GM18505 (cell line): ENCODE results near the gene CAMK1D.

Experiments
- ATAC-seq: cut with Tn5 transposase; IDR thresholded peaks from one replicate; pipeline ENCODE4 v1.9.1; 2021; ENCODE audit not compliant: unreplicated experiment
- POLR2A ChIP-seq: IDR thresholded peaks from 4 replicates; pipeline ENCODE4 v1.6.1; 2011; ENCODE audit warnings: borderline replicate concordance; ENCODE audit not compliant: insufficient read depth, insufficient read length; ENCODE audit errors: extremely low read depth

Gene CAMK1D

DNA sequence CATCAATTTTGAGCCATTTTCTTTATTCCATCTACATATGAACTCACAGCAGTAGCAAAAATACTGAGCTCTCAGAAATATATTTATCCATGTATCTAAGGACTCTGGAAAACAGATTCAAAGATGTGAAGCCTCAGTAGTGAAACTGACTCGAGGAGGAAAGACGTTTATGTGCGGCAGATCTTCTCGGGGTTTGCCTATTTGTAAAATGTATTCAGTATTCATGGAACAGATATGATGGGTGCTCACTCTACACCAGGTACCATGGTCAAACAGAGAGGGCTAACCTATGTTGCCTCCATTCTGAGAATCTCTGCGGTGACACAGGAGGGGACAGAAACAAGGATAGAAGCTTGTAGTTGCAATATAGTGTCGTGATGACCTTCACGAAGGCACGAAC, 93.7 kb downstream of the CAMK1D start:
- no peak for TF ChIP-seq POLR2A
- no peak for ATAC-seq

DNA sequence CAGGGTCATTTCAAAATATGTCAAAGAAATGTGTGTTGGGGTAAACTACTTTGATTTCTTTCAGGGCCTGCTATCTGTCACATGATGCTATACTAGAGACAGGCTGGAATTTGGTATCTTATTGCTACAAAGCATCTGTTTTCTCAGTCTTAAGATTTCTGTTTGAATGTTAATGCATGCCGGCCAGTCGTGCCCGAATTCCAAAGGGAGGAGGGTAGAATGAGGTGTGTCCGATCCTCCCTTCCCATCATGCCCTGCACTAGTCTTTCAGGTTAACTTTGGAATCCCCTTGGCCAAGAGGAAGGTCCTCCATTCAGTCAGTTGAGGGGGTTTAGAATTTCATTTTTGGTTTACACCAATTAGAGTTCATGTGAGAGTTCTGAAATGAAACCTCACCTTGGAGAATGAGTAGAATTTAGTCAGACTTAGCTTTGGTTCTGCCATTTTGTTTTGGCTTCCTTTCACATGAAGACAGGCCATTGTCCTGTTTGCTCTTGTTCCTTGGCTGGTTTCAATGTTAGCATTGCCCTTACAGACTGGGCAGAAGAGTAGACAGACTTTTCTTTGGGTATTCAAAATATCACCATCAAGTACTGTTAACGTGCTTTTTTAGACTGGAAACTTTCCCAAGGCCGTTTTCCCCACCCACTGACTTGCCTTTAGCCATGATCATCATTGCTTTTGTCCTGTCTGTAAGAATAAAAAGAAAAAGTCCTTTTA, 95.8 kb downstream of the CAMK1D start:
- no peak for TF ChIP-seq POLR2A
- ATAC-seq: no peak

DNA sequence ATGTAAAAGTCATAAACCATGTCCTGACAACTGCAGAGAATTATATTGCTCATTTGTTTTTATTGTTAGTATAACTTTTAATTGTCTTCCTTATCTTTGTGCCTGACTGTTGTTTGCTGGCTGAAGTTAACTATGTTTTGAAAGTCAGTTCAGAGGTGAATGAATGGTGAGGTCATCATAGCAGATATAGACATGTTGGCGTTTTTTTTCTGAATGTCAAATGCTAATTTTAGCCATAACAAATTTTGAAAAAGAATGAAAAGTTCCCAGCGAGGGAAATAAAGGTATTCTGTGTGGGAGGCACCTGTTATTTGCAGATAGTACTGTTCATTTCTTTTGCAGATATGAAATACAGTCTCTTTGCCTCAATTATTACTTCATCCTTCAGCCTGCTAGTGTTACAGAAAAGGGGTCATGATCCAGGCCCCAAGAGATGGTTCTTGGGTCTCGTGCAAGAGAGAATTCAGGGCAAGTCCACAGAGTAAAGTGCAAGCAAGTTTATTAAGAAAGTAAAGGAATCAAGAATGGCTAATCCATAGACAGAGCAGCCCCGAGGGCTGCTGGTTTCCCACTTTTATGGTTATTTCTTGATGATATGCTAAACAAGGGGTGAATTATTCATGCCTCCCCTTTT, 96.5 kb downstream of the CAMK1D start:
- ATAC-seq: no peak
- no peak for TF ChIP-seq POLR2A

DNA sequence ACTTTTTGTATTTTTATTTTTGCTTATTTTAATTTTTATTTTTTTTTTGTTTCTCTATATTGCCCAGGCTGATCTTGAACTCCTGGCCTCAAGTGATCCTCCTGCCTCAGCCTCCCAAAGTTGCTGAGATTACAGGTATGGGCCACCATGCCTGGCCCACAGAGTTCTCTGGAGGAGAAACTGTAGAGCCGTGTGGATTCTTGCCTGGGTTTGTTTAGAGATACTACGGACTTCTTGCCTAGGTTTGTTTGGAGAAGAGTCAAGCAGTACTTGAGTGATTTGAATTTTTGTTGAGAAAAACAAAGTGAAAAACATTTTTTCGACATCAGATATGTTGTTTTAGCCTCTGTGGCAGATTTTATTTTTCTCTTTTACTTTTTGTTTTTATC, 99.0 kb downstream of the CAMK1D start:
- TF ChIP-seq POLR2A: no peak
- ATAC-seq: no peak

DNA sequence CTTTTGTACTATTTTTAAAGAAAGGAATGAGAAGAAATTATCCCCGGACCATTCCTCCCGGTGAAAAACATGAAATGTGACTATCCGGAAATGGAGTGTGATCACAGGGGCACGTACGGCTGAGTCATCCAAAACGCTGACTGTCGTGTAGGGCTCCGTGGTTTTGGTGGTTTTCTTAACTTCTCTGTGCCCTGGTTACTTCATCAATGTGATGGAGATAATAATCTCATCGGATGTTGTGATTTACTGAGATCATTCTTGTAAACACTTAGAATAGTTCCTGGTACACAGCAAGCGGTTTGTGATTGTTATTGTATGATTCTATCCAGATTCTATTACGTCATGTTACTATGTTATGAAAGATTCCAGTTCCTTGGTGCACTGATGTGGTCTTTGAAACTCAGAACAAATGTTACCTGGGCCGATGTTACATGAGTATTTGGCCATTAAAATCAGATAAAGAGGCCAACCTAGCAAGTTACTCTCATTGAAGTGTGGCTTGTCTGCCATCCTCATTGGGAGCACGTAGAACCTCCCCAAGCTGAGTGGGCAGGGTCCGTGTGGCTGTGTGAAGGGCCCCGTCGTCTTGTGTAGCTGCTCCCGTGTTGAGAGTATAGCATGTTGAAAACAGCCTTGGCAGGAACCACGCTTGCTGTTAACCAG, 99.5 kb downstream of the CAMK1D start:
- peak; percentile 89 for ATAC-seq
- peak; percentile 50 for TF ChIP-seq POLR2A

DNA sequence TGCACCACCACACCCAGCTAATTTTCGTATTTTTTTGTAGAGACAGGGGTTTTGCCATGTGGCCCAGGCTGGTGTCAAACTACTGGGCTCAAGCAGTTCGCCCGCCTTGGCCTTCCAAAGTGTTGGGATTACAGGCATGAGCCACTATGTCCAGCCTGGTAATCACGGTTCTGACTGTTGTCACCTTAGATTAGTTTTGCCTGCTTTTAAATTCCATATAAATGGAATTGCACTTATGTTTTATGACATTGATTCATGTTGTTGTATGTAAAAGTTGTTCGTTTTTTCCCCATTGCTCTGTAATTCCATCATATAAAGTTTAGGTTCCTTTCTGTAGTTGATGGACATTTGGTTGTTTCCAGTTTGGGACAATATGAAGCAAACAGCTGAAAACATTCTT, 106.0 kb downstream of the CAMK1D start:
- no peak for ATAC-seq
- no peak for TF ChIP-seq POLR2A

DNA sequence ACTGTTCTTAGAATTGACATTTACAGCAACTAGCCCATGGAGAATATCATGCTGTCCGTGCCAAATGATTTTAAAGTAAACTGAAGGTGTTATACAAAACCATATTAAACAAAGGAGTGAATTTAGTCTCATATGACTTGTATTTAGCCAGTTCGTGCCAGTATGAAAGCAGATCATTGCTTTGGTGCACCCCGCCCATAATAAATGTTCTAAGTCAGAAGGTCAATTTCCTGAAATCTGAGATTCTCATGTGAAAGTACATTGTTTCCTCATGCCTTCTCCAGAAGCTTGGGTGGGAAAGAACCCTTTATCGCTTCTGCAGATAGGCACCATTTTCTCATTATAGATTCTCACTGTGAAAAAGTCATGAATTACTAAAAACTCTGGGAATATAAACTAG, 106.4 kb downstream of the CAMK1D start:
- TF ChIP-seq POLR2A: no peak
- ATAC-seq: no peak

DNA sequence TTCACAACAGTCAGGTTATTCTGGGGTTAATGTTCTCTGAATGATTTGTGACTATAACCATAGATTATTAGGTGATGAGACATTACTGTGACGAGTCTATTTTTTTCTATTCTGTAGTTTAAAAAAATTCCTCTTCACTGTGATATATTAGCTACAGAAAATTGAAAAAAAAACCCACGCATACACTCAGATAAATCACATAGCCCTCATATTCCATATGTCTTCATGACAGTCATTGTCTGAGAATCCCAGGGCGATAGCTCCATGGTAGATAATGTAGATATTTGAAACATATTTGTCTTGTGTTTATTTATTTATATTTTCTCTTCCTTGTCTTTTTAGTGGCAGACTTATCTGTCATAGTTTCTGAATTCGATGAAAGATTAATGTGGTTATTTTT, 110.0 kb downstream of the CAMK1D start:
- no peak for TF ChIP-seq POLR2A
- ATAC-seq: no peak

DNA sequence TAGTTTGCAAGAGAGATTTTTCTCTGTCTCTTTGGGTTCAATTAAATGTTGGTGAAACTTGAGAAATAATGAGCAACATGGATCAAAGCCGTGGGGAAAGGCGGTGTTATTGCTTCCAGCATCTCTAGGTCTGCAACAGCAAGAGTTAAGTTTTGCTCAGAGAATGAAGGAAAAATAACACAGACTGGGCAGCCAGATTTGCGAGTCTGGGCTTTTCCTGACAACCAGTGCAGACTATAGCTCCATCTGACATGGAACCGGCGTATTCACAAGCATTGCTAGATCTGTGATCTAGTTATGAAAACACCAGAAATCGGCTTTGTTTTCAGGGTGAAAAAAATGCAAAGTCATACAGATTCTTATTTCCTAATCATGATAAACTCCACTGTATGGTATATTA, 110.4 kb downstream of the CAMK1D start:
- ATAC-seq: no peak
- TF ChIP-seq POLR2A: no peak

DNA sequence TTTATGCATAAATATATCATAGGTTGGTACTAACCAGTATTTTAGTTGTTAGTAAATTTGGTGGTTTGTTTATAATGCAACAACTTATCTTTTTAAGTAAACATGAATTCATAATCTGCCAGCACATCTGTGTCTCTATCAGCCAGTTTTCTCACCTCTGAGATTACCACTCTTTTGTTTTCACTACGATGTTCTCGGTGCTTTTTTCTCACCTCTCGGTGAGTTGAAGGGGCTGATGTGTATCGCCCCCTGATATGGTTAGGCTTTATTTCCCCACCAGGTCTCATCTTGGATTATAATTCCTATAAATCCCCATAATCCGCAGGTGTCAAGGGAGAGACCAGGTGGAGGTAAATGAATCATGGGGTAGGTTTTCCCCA, 114.1 kb downstream of the CAMK1D start:
- no peak for TF ChIP-seq POLR2A
- no peak for ATAC-seq

DNA sequence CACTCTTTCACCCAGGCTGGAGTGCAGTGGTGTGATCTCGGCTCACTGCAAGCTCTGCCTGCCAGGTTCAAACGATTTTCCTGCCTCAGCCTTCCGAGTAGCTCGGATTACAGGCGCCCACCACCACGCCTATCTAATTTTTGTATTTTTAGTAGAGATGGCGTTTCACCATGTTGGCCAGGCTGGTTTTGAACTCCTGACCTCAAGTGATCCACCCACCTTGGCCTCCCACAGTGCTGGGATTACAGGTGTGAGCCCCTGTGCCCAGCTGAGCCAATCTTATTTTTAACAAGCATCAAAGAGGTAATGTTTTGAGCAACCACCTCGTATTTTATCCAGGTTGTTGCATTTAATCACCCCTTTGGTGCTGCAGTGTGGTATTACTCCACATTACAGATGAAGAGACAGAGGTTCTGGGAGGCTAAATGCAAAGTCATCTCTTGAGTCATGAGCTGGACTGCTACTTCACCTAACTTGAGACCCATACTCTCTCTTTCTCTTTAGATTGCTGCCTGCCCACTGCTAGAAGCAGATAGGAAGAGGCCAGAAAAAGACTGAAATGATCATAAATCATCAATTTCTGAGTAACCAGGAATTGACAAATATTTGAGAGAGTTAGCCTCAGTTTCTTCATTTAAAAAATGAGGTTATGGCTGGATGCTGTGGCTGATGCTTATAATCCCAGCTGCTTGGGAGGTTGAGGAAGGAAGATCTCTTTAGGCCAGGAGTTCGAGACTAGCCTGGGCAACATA, 116.2 kb downstream of the CAMK1D start:
- ATAC-seq: no peak
- no peak for TF ChIP-seq POLR2A

DNA sequence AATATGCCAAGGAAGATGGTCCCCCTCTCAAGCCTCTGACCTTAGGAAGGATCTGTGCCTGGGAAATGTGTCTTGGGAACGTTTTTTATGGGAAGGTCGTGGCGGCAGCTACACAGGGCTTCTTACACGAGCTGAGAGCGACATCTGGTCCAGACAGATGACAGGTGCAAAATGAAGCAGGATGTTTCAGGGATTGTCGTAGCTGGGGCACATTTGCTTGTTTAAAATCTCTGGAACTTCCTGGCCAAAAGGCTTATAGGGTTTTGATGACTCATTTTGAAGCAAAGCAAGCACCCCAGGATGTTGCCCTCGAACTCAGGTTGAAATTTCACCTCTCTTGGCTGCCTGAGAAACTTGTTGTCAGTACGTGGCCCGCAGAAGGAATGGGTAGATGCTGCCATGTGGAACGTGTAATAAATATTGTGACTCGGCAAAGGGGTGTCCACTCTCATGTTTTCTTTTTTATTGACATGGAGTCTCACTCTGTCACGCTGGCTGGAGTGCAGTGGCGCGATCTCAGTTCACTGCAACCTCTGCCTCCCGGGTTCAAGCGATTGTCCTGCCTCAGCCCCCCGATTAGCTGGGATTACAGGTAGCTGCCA, 117.5 kb downstream of the CAMK1D start:
- no peak for ATAC-seq
- TF ChIP-seq POLR2A: no peak

DNA sequence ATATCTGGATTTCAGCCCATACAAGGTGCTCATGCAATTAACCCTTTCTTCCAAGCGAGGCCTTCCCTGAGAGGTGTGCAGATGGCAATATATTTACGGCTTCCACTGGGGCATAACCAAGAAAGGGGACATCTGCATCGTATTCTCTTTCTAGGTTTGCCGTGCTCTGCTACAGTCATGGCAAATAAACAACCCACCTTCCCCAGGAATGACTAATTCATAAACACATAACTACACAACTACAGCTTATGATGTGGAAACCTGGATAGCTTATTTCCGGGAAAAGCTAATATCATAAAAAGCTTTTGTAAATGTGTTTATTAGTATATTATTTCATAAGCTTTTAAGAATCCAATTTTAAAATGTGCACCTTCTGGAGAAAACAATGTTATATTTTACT, 120.0 kb downstream of the CAMK1D start:
- no peak for ATAC-seq

More for the DNA sequence above, 120.0 kb downstream of the CAMK1D start:
- no peak for TF ChIP-seq POLR2A
